ENCODE data around the gene ME3. TPM values are rescaled to one million over a fixed set of nuclear protein-coding genes. Genes with fewer than 3 reads are reported as not detected.

The ME3 gene
- total RNA-seq, 4 donors from 2014 or later: 1.9 to 18.3 (median 5.6) TPM

DNA sequence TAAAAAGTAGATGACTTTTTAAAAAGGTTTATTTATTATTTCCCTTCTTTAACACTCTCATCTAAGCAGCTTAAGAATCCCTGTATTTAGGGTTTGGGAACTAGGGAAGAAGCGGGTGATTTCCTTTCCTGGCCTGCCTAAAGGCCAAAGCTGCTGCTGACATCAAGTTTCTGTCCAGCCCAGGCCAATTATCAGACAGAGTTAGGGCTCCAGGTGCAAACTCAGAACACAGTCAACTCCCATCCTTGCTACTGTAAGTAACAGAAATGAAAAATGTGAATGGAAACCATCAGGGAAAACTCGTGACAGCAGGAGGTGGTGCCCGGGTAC is 188.8 kb downstream of the ME3 start:
- no peaks in the 10 kb centered on the region for H3K27me3 ChIP-seq
- H3K27ac ChIP-seq: peak overlapping the region; percentile 42 to 65 (median 52)
- H3K4me3 ChIP-seq: no peak overlapping the region
- 77 to 85% methylated on average over 3 of the region's 3 CpGs for WGBS, 2 donors
- H3K9me3 ChIP-seq: no peaks in the 10 kb centered on the region
- no peak for DNase-seq
- intact Hi-C loops (cut with DNase I): no loop called here
- no peaks in the 10 kb centered on the region for H3K36me3 ChIP-seq
- TF ChIP-seq, protein P1, sequence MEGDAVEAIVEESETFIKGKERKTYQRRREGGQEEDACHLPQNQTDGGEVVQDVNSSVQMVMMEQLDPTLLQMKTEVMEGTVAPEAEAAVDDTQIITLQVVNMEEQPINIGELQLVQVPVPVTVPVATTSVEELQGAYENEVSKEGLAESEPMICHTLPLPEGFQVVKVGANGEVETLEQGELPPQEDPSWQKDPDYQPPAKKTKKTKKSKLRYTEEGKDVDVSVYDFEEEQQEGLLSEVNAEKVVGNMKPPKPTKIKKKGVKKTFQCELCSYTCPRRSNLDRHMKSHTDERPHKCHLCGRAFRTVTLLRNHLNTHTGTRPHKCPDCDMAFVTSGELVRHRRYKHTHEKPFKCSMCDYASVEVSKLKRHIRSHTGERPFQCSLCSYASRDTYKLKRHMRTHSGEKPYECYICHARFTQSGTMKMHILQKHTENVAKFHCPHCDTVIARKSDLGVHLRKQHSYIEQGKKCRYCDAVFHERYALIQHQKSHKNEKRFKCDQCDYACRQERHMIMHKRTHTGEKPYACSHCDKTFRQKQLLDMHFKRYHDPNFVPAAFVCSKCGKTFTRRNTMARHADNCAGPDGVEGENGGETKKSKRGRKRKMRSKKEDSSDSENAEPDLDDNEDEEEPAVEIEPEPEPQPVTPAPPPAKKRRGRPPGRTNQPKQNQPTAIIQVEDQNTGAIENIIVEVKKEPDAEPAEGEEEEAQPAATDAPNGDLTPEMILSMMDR (IDR thresholded peaks at IDR 0.05): no peak
- TF ChIP-seq POLR2A (IDR thresholded peaks at IDR 0.05): no peak
- H3K4me1 ChIP-seq: peaks cover 0 to 26% (median 0%) of the 10 kb centered on the region in 3 donors

DNA sequence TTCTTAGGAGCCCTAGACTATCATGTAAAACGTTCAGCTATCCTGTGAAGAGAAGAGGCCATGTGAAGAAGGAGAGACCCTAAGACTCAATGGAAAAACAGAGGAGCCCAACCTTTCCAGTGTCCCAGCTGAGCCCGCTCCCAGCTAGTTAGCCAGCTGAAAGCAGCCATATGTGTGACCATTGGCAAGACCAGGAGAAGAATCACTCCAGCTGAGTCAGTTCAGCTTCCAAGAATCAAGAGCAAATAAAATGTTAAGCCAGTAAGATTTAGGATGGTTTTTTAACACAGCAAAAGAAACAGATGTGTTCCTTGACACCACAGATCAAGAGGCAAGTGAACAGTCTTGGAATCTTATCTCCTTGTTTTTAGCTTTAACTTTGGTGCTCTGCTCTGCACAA is 189.7 kb downstream of the ME3 start:
- peaks cover 0 to 32% (median 0%) of the 10 kb centered on the region in 3 donors for H3K4me1 ChIP-seq
- intact Hi-C loops (cut with DNase I): no loop called here
- H3K27me3 ChIP-seq: no peaks in the 10 kb centered on the region
- H3K9me3 ChIP-seq: no peaks in the 10 kb centered on the region
- no peaks in the 10 kb centered on the region for H3K36me3 ChIP-seq
- no peak overlapping the region for H3K4me3 ChIP-seq
- DNase-seq: no peak
- peak overlapping the region in 2 of 4 donors; percentile 17 to 65 for H3K27ac ChIP-seq
- WGBS, 2 donors: 85 to 100% methylated on average over 1 to 2 of the region's 2 CpGs
- TF ChIP-seq, protein P1 (IDR thresholded peaks at IDR 0.05): no peak
- TF ChIP-seq POLR2A (IDR thresholded peaks at IDR 0.05): no peak

DNA sequence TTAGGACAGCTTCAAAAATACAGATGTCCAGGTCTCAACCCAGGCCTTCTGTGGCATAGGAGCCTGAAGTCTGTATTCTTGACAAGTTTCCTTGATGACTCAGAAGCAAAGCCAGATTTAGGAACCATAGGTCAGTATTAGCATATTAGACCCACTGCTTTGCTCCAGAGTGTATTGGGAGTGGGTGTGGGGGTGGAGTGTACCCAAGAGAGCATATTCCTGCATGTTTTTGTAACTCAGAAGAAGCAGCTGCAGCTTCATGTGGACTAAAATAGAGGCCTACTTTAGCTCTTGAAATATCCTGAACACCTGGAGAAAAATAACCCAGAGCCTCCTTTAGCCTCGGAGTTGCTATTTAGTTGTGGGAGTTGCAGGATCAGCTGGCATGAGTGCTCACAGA is 191.0 kb downstream of the ME3 start:
- H3K9me3 ChIP-seq: no peaks in the 10 kb centered on the region
- intact Hi-C loops (cut with DNase I): no loop called here

DNA sequence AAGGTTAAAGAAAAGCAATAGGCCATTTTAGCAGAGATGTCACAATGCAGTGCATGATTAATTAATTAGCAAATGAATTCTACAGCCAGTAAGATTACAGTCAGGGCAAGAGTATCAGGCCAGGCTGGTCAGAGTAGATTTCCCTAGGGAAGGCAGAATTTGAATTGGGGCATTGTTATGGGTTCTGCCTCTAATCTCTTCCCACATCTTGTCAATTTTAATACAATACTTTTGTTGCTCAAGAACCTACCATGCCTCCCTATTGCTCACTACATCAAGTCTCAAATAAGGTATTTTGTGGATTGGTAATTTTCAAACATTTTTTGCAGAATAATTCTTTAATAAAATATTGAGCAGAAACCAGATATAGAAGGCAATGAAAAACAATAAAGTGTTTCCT is 194.1 kb downstream of the ME3 start:
- intact Hi-C loops (cut with DNase I): no loop called here
- Histone ChIP-seq H3K9me3 (no peaks in the 10 kb centered on the region), H3K27me3 (no peaks in the 10 kb centered on the region), H3K36me3 (no peaks in the 10 kb centered on the region), H3K4me3 (no peak overlapping the region), H3K4me1 (peaks cover 0 to 34% (median 0%) of the 10 kb centered on the region in 3 donors), H3K27ac (peak overlapping the region in 1 of 4 donors; percentile 71)
- no peak for TF ChIP-seq POLR2A (IDR thresholded peaks at IDR 0.05)
- TF ChIP-seq, protein P1 (IDR thresholded peaks at IDR 0.05): no peak
- no peak for DNase-seq

More for the DNA sequence above, 191.0 kb downstream of the ME3 start:
- DNase-seq: no peak
- peaks cover 0 to 44% (median 0%) of the 10 kb centered on the region in 3 donors for H3K4me1 ChIP-seq
- no peak overlapping the region for H3K4me3 ChIP-seq
- H3K27ac ChIP-seq: no peak overlapping the region
- TF ChIP-seq POLR2A (IDR thresholded peaks at IDR 0.05): no peak
- TF ChIP-seq, protein P1 (IDR thresholded peaks at IDR 0.05): no peak
- 71 to 86% methylated on average over 1 of the region's 1 CpG for WGBS, 2 donors
- H3K27me3 ChIP-seq: no peaks in the 10 kb centered on the region
- H3K36me3 ChIP-seq: no peaks in the 10 kb centered on the region

DNA sequence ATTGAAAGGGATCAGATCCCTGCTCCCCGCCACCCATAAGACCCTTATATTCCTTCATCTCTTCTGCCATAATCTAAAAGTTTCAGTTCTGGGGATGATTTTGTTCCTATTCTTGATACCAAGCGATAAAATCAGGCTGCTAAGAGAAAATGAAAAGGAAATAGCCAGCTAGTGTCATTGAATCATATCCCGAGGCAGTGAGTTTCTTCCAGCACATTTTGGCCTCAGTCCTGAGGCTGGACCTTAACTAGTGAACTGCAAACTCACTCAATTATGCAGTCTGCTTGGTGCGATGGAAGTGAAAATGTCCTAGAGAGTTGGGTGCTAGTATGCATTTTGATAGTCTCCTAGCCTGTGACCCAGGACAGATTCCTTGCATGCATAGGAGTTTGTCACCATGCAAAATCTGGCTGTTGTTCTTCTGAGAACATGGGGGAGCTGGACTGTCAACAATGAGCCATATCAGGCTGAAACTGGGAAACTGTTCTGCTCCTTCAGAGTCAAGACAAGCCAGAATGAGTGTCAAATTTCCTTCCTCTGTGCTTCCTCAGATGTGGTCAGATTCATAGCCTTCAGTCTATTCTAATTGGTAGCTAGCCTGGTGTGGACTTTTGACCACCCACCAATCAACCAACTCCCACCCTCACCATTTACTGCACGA is 194.8 kb downstream of the ME3 start:
- peak overlapping the region in 3 of 4 donors; percentile 32 to 71 (median 46) for H3K27ac ChIP-seq
- 53 to 83% methylated on average over 4 to 5 of the region's 5 CpGs for WGBS, 2 donors
- intact Hi-C loops (cut with DNase I): no loop called here
- no peaks in the 10 kb centered on the region for H3K9me3 ChIP-seq
- no peaks in the 10 kb centered on the region for H3K27me3 ChIP-seq
- no peaks in the 10 kb centered on the region for H3K36me3 ChIP-seq
- H3K4me1 ChIP-seq: peaks cover 0 to 30% (median 0%) of the 10 kb centered on the region in 3 donors
- no peak overlapping the region for H3K4me3 ChIP-seq
- TF ChIP-seq, protein P1 (IDR thresholded peaks at IDR 0.05): no peak
- TF ChIP-seq POLR2A (IDR thresholded peaks at IDR 0.05): no peak
- DNase-seq: no peak
